H1 (cell line): ENCODE data around the gene ZNF562. TPM values are rescaled to one million over a fixed set of nuclear protein-coding genes. Genes with fewer than 3 reads are reported as not detected.
A peak's percentile ranks its signal among the peaks of the same experiment; 100 is the strongest.
"Not testable (repeated sequence)": the region's sequence is repeated elsewhere in the genome, so short reads cannot be mapped to it uniquely, and the experiment has no call there.

ENCODE experiments used
- CTCF ChIA-PET: fragments of 300-600 bp; sonication (Branson Sonifier 250); formaldehyde crosslinking; loops from one replicate; lab custom pipeline; 2021; ENCODE audit not compliant: partially characterized antibody; lab: Charles Lee
- POLR2A ChIA-PET: fragments of 300-600 bp; sonication (Branson Sonifier 250); formaldehyde crosslinking; loops from one replicate; lab custom pipeline; 2021; ENCODE audit warnings: inconsistent platforms; ENCODE audit not compliant: partially characterized antibody; lab: Charles Lee
- DNase-seq, 2 experiments: peaks; one replicate each; pipeline versions ENCODE4 v3.0.0 to v3.0.0-alpha.2; 2010 to 2022; ENCODE audit warnings: low spot score in 2 of 2, low read depth in 1 of 2, mixed read lengths in 1 of 2
- FAIRE-seq: peaks from 2 replicates; lab custom pipeline; 2011; peaks lifted over from hg19 to GRCh38; lab: Jason Lieb, UNC
- H2AFZ ChIP-seq: 2 replicates; pipeline ENCODE4 v1.8.1; 2012; ENCODE audit warnings: low read length, inconsistent platforms
- H2AK5ac ChIP-seq: 2 replicates; pipeline ENCODE4 v1.6.1; 2013; ENCODE audit warnings: low read depth, low read length
- H2BK120ac ChIP-seq: replicated peaks from 2 replicates; pipeline ENCODE3; 2013; ENCODE audit warnings: low read depth, low read length, inconsistent platforms
- H2BK12ac ChIP-seq: 2 replicates; pipeline ENCODE4 v1.6.1; 2013; ENCODE audit warnings: low read depth, low read length
- H2BK15ac ChIP-seq: 2 replicates; pipeline ENCODE4 v1.6.1; 2013; ENCODE audit warnings: low read length
- H2BK20ac ChIP-seq: 2 replicates; pipeline ENCODE4 v1.6.1; 2013; ENCODE audit warnings: low read length
- H2BK5ac ChIP-seq: 2 replicates; pipeline ENCODE4 v1.6.1; 2013; ENCODE audit warnings: low read depth, low read length
- H3K14ac ChIP-seq: 2 replicates; pipeline ENCODE4 v1.6.1; 2013; ENCODE audit warnings: inconsistent platforms; ENCODE audit not compliant: insufficient read length
- H3K18ac ChIP-seq: 2 replicates; pipeline ENCODE4 v1.6.1; 2013; ENCODE audit warnings: low read length; ENCODE audit errors: extremely low read depth
- H3K23ac ChIP-seq: 2 replicates; pipeline ENCODE4 v1.6.1; 2013; ENCODE audit warnings: inconsistent platforms; ENCODE audit not compliant: insufficient read length
- H3K23me2 ChIP-seq: 2 replicates; pipeline ENCODE4 v1.6.1; 2013; ENCODE audit warnings: low read depth, low read length
- H3K27ac ChIP-seq: 2 replicates; pipeline ENCODE4 v1.6.1; 2011; ENCODE audit warnings: low read depth, low read length, inconsistent platforms
- H3K27me3 ChIP-seq, 4 experiments: replicated peaks in 1 of 4; 1 replicate in 1 of 4; 2 replicates in 3 of 4; pipeline versions ENCODE4 v1.6.1 to v1.8.1; 2011 to 2013; ENCODE audit warnings: low read length in 3 of 4, mild to moderate bottlenecking in 3 of 4, inconsistent platforms in 2 of 4, mixed read lengths in 2 of 4, moderate library complexity in 1 of 4; ENCODE audit not compliant: control insufficient read depth in 3 of 4, insufficient read depth in 3 of 4; ENCODE audit errors: extremely low read depth in 1 of 4
- H3K36me3 ChIP-seq, 4 experiments: 2 replicates each; pipeline versions ENCODE4 v1.6.1 to v1.8.1; 2011 to 2013; ENCODE audit warnings: mild to moderate bottlenecking in 4 of 4, low read length in 3 of 4, moderate library complexity in 2 of 4, control low read depth in 1 of 4, inconsistent platforms in 1 of 4; ENCODE audit not compliant: insufficient read depth in 4 of 4, control insufficient read depth in 2 of 4
- H3K4ac ChIP-seq: replicated peaks from 2 replicates; pipeline ENCODE3; 2013; ENCODE audit warnings: low read length, low read depth, mixed read lengths, inconsistent platforms; ENCODE audit not compliant: insufficient read length
- H3K4me1 ChIP-seq, 4 experiments: replicated peaks in 1 of 4; 1 replicate in 1 of 4; 2 replicates in 3 of 4; pipeline versions ENCODE4 v1.6.1 to v1.8.1; 2011 to 2013; ENCODE audit warnings: low read length in 3 of 4, inconsistent platforms in 2 of 4, mixed read lengths in 1 of 4; ENCODE audit not compliant: insufficient read depth in 4 of 4, control insufficient read depth in 3 of 4
- H3K4me2 ChIP-seq, 2 experiments: 2 replicates each; pipeline versions ENCODE4 v1.6.1 to v1.8.1; 2011 to 2013; ENCODE audit warnings: low read depth in 2 of 2, low read length in 2 of 2, control low read depth in 1 of 2, inconsistent platforms in 1 of 2, mild to moderate bottlenecking in 1 of 2; ENCODE audit not compliant: insufficient read depth in 1 of 2
- H3K4me3 ChIP-seq, 4 experiments: fragments of 200-600, 300-600 bp in 1 of 4; sonication (generic), shearing (Covaris generic), sonication (Bioruptor Twin) in 1 of 4; 2 replicates each; pipeline versions ENCODE4 v1.5.1 to v1.8.1; 2011 to 2016; ENCODE audit warnings: low read length in 4 of 4, low read depth in 3 of 4, control low read depth in 2 of 4, inconsistent platforms in 2 of 4, mild to moderate bottlenecking in 2 of 4, mixed read lengths in 1 of 4, moderate library complexity in 1 of 4; ENCODE audit not compliant: insufficient read depth in 2 of 4; ENCODE audit errors: extremely low read depth in 1 of 4
- H3K56ac ChIP-seq: replicated peaks from 2 replicates; pipeline ENCODE3; 2013; ENCODE audit warnings: low read depth, mild to moderate bottlenecking, mixed read lengths, low read length, inconsistent platforms; ENCODE audit not compliant: insufficient read length
- H3K79me1 ChIP-seq: 2 replicates; pipeline ENCODE4 v1.6.1; 2013; ENCODE audit warnings: low read depth, low read length, control low read depth
- H3K79me2 ChIP-seq, 2 experiments: 2 replicates each; pipeline versions ENCODE4 v1.6.1 to v1.8.1; 2012 to 2013; ENCODE audit warnings: low read length in 2 of 2, mild to moderate bottlenecking in 2 of 2, inconsistent platforms in 1 of 2; ENCODE audit not compliant: insufficient read depth in 2 of 2, control insufficient read depth in 1 of 2
- H3K9ac ChIP-seq, 4 experiments: replicated peaks in 1 of 4; 1 replicate in 1 of 4; 2 replicates in 3 of 4; pipeline versions ENCODE4 v1.6.1 to v1.8.1; 2011 to 2013; ENCODE audit warnings: low read depth in 3 of 4, low read length in 3 of 4, control low read depth in 2 of 4, mild to moderate bottlenecking in 2 of 4, moderate library complexity in 2 of 4, inconsistent platforms in 1 of 4; ENCODE audit errors: extremely low read depth in 1 of 4
- H3K9me3 ChIP-seq, 2 experiments: 2 replicates each; pipeline versions ENCODE4 v1.6.1 to v1.8.1; 2012 to 2013; ENCODE audit warnings: mild to moderate bottlenecking in 2 of 2, moderate library complexity in 2 of 2, control low read depth in 1 of 2, inconsistent platforms in 1 of 2, low read depth in 1 of 2, low read length in 1 of 2, mixed read lengths in 1 of 2; ENCODE audit not compliant: insufficient read depth in 2 of 2
- H4K20me1 ChIP-seq, 2 experiments: replicated peaks in 1 of 2; 2 replicates each; pipeline versions ENCODE3 to v1.8.1; 2011 to 2013; ENCODE audit warnings: inconsistent platforms in 2 of 2, low read length in 2 of 2, mild to moderate bottlenecking in 1 of 2; ENCODE audit not compliant: insufficient read depth in 2 of 2, control insufficient read depth in 1 of 2
- H4K5ac ChIP-seq: 2 replicates; pipeline ENCODE4 v1.6.1; 2013; ENCODE audit warnings: low read length, low read depth, mixed read lengths, inconsistent platforms; ENCODE audit not compliant: insufficient read length
- H4K8ac ChIP-seq: 2 replicates; pipeline ENCODE4 v1.8.0; 2013; ENCODE audit warnings: mild to moderate bottlenecking, moderate library complexity, low read length, inconsistent platforms; ENCODE audit not compliant: insufficient read depth; ENCODE audit errors: extremely low read depth
- H4K91ac ChIP-seq: replicated peaks from 2 replicates; pipeline ENCODE3; 2013; ENCODE audit warnings: low read length, mixed read lengths, inconsistent platforms; ENCODE audit not compliant: insufficient read length
- ZNF274 ChIP-seq: IDR thresholded peaks from 2 replicates; pipeline ENCODE4 v1.7.0; 2012; ENCODE audit warnings: low read length, borderline replicate concordance; ENCODE audit errors: extremely low read depth
- WGBS, 2 experiments: shearing (Covaris generic) in 1 of 2; methylation state at CpG; one replicate each; pipeline versions ENCODE4 v1.1.6 to v1.1.7; 2013 to 2015; ENCODE audit warnings: low lambda C conversion rate in 2 of 2, mixed read lengths in 2 of 2, inconsistent platforms in 1 of 2, low coverage in 1 of 2, missing lambda C conversion rate in 1 of 2; ENCODE audit not compliant: insufficient replicate concordance in 2 of 2, insufficient coverage in 1 of 2, insufficient read length in 1 of 2; ENCODE audit errors: extremely low coverage in 1 of 2, missing lambda C conversion rate in 1 of 2; 5-methylcytosine and 5-hydroxymethylcytosine counted together
- polyA plus RNA-seq, 7 experiments: library from polyadenylated mRNA; depleted of rRNA in 3 of 7; stranded (reverse) in 5 of 7; unstranded in 2 of 7; fragments of >200 nt in 5 of 7; fragments of 200-250 nt in 2 of 7; gene quantifications; 1 replicate in 5 of 7; 2 replicates in 1 of 7; 4 replicates in 1 of 7; pipeline versions ENCODE4 v1.2.1 to v1.2.3, GENCODE V29; 2011 to 2013; ENCODE audit warnings: missing spikeins in 2 of 7, mixed read lengths in 2 of 7
- total RNA-seq: library from RNA; stranded (reverse); fragmentation: NEBNext Ultra II Directional; extraction: Animal tissue kit (Norgen Biotek cat#: 25700); gene quantifications from 2 replicates; pipeline ENCODE4 v1.2.1, GENCODE V29; 2021

ZNF562 gene
- total and polyA plus RNA-seq, 2 of the 8 experiments (the other 6 are each of a cell fraction or from before 2014, with no cell fraction given) = 0.12 to 2.5 TPM

DNA sequence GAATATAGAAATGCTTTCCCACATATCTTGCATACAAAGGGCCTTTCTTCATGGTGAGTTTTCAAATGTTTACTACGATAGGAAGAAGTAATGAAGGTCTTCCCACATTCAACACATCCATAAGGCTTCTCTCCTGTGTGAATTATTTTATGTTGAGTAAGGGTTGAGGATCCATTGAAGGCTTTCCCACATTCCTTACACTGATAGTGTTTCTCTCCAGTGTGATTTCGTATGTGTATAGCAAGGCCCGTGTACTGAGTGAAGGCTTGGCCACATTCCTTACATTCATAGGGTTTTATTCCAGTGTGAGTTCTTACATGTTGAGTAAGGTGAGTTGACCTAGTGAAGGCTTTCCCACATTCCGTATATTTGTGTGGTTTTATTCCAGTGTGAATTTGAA lies 15.4 kb upstream of the ZNF562 start:
- H3K18ac ChIP-seq, H3K79me2 ChIP-seq, POLR2A ChIA-PET, H2AK5ac ChIP-seq, H3K4me1 ChIP-seq, H2BK15ac ChIP-seq, H4K8ac ChIP-seq, H3K23ac ChIP-seq, FAIRE-seq, H4K91ac ChIP-seq, H3K14ac ChIP-seq, H3K4ac ChIP-seq, H3K23me2 ChIP-seq, H2BK20ac ChIP-seq, DNase-seq, H2BK12ac ChIP-seq, H3K4me3 ChIP-seq, H3K27me3 ChIP-seq, H3K4me2 ChIP-seq, H3K27ac ChIP-seq, H2AFZ ChIP-seq, H2BK120ac ChIP-seq, H3K56ac ChIP-seq, H3K9ac ChIP-seq, CTCF ChIA-PET, H2BK5ac ChIP-seq, H3K36me3 ChIP-seq, H4K20me1 ChIP-seq, H3K79me1 ChIP-seq, H4K5ac ChIP-seq: not testable (repeated sequence)
- H3K9me3 ChIP-seq = peaks cover 15 to 22% of the 10 kb centered on the region in 2 experiments
- TF ChIP-seq ZNF274 = peak; percentile 23; the same call in 1 of the 2 replicates
- 85% methylated on average over 4 of the region's 4 CpGs; no CpG with 5 or more reads in 1 of the 2 experiments for WGBS, 2 experiments

DNA sequence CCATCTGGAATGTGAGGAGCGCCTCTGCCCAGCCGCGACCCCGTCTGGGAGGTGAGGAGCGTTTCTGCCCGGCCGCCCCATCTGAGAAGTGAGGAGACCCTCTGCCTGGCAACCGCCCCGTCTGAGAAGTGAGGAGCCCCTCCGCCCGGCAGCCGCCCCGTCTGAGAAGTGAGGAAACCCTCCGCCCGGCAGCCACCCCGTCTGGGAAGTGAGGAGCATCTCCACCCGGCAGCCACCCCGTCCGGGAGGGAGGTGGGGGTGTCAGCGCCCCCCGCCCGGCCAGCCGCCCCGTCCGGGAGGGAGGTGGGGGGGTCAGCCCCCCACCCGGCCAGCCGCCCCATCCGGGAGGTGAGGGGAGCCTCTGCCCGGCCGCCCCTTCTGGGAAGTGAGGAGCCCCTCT lies 5.1 kb upstream of the ZNF562 start:
- FAIRE-seq, H2BK15ac ChIP-seq, H4K20me1 ChIP-seq, H3K36me3 ChIP-seq, H3K79me2 ChIP-seq, DNase-seq, H3K18ac ChIP-seq, H3K4me1 ChIP-seq, H2BK5ac ChIP-seq, H4K91ac ChIP-seq, H3K4me2 ChIP-seq, H3K9ac ChIP-seq, H3K27ac ChIP-seq, H3K4me3 ChIP-seq, H2AFZ ChIP-seq, H3K56ac ChIP-seq, H4K8ac ChIP-seq, H4K5ac ChIP-seq, H2BK120ac ChIP-seq, CTCF ChIA-PET, H3K23ac ChIP-seq, H2BK20ac ChIP-seq, H3K23me2 ChIP-seq, POLR2A ChIA-PET, H2AK5ac ChIP-seq, H3K4ac ChIP-seq, H3K27me3 ChIP-seq, H3K14ac ChIP-seq, H2BK12ac ChIP-seq, H3K79me1 ChIP-seq: not testable (repeated sequence)
- 86% methylated on average over 10 of the region's 30 CpGs; no CpG with 5 or more reads in 1 of the 2 experiments for WGBS, 2 experiments
- peaks cover 8 to 18% of the 10 kb centered on the region in 2 experiments; a peak in 1 of 4 replicates for H3K9me3 ChIP-seq
